Brain microvascular endothelial cell (primary cell): ENCODE results near the gene MTX1.
A peak's percentile ranks its signal among the peaks of the same experiment; 100 is the strongest.
"Not testable (repeated sequence)": the region's sequence is repeated elsewhere in the genome, so short reads cannot be mapped to it uniquely, and the experiment has no call there.

Experiments
- DNase-seq: peaks from one replicate; pipeline ENCODE4 v3.0.0-alpha.2; 2020
- H3K27ac ChIP-seq: fragments of 250-450 bp; sonication (Bioruptor Pico); 2 replicates; pipeline ENCODE4 v1.5.1; 2020; ENCODE audit warnings: mild to moderate bottlenecking, moderate library complexity
- H3K27me3 ChIP-seq: fragments of 250-450 bp; sonication (Bioruptor Pico); replicated peaks from 2 replicates; pipeline ENCODE4 v1.5.1; 2020; ENCODE audit warnings: mild to moderate bottlenecking
- H3K36me3 ChIP-seq: fragments of 250-450 bp; sonication (Bioruptor Pico); replicated peaks from 2 replicates; pipeline ENCODE4 v1.5.1; 2020; ENCODE audit warnings: mild to moderate bottlenecking
- H3K4me3 ChIP-seq: 2 replicates; pipeline ENCODE4 v1.5.1; 2011; ENCODE audit warnings: low read depth, mild to moderate bottlenecking, control low read depth, low read length, moderate library complexity
- CTCF ChIP-seq: IDR thresholded peaks from 2 replicates; pipeline ENCODE4 v1.5.1; 2011; ENCODE audit warnings: low read depth, mild to moderate bottlenecking, moderate library complexity, low read length, control low read depth, inconsistent platforms; ENCODE audit errors: missing control alignments
- in situ Hi-C: cut with HindIII; loops from 2 replicates; pipeline ENCODE4 v1.10.0; 2017; ENCODE audit warnings: low sequenced_read_pairs, low pct_ligation_motif_present

MTX1 gene

GRCh38 chr1:155193275-155193990 is 15.1 kb upstream of the MTX1 start:
- in situ Hi-C loops, result no loop called here

GRCh38 chr1:155193991-155194240 is 14.6 kb upstream of the MTX1 start:
- in situ Hi-C loops, H3K27me3 ChIP-seq, H3K36me3 ChIP-seq, DNase-seq: not testable (repeated sequence)
- H3K27ac ChIP-seq, result peak overlapping the region; percentile 71
- H3K4me3 ChIP-seq, result peak overlapping the region; percentile 63

More at GRCh38 chr1:155193275-155193990, 15.1 kb upstream of the MTX1 start:
- Histone ChIP-seq H3K27me3 (no peaks in the 10 kb centered on the region), H3K36me3 (peaks cover 7% of the 10 kb centered on the region), H3K4me3 (peak overlapping the region; percentile 63), H3K27ac (peak overlapping the region; percentile 71)
- DNase-seq, result peak; percentile 78
- peak; percentile 99 for TF ChIP-seq CTCF

GRCh38 chr1:155195201-155196102 is 13.0 kb upstream of the MTX1 start:
- Histone ChIP-seq H3K36me3 (peaks cover 10% of the 10 kb centered on the region), H3K27me3 (no peaks in the 10 kb centered on the region), H3K4me3 (peak overlapping the region; percentile 63), H3K27ac (no peak overlapping the region)
- no peak for DNase-seq
- TF ChIP-seq CTCF, result no peak
- in situ Hi-C loops, result no loop called here

- Histone ChIP-seq H3K27ac (no peak overlapping the region), H3K27me3 (no peaks in the 10 kb centered on the region), H3K4me3 (no peak overlapping the region), H3K36me3 (peaks cover 10% of the 10 kb centered on the region)
- no peak for DNase-seq
- TF ChIP-seq CTCF, result no peak
- in situ Hi-C loops, result no loop called here
Measured at GRCh38 chr1:155196103-155196892, 12.2 kb upstream of the MTX1 start.

GRCh38 chr1:155196893-155197638 is 11.4 kb upstream of the MTX1 start:
- Histone ChIP-seq H3K27ac (no peak overlapping the region), H3K27me3 (no peaks in the 10 kb centered on the region), H3K4me3 (no peak overlapping the region), H3K36me3 (peaks cover 10% of the 10 kb centered on the region)
- in situ Hi-C loops, result no loop called here
- DNase-seq, result no peak
- TF ChIP-seq CTCF, result no peak
